WTC11 (cell line): ENCODE data around the gene ZNF609. TPM values are rescaled to one million over a fixed set of nuclear protein-coding genes. Genes with fewer than 3 reads are reported as not detected.

Experiments used
- ATAC-seq: fragments of 200-7000 bp; cut with Tn5 transposase; 2 replicates; pipeline ENCODE4 v1.10.0; 2021; ENCODE audit warnings: mild to moderate bottlenecking, moderate library complexity
- CTCF ChIA-PET: fragments of 300-600 bp; sonication (Branson Sonifier 250); formaldehyde crosslinking; loops from one replicate; lab custom pipeline; 2021; ENCODE audit warnings: antibody characterized with exemption; lab: Charles Lee
- POLR2A ChIA-PET: fragments of 350-600 bp; sonication (Branson Sonifier 250); formaldehyde crosslinking; loops from one replicate; lab custom pipeline; 2021; ENCODE audit warnings: antibody characterized with exemption; lab: Charles Lee
- DNase-seq: peaks from one replicate; pipeline ENCODE4 v3.0.0; 2021; ENCODE audit warnings: low spot score
- H3K27ac Mint-ChIP-seq: 2 replicates; pipeline ENCODE4 v1.8.0; 2021; ENCODE audit warnings: mixed read lengths
- H3K27me3 Mint-ChIP-seq: 2 replicates; pipeline ENCODE4 v1.8.0; 2021; ENCODE audit warnings: low read depth, mild to moderate bottlenecking, moderate library complexity, mixed read lengths
- H3K36me3 Mint-ChIP-seq: 2 replicates; pipeline ENCODE4 v1.8.0; 2021; ENCODE audit warnings: mixed read lengths
- H3K4me1 Mint-ChIP-seq: 2 replicates; pipeline ENCODE4 v1.8.0; 2022; ENCODE audit warnings: mixed read lengths
- H3K4me3 Mint-ChIP-seq: 2 replicates; pipeline ENCODE4 v1.8.0; 2021; ENCODE audit warnings: mild to moderate bottlenecking, moderate library complexity, mixed read lengths
- H3K9me3 Mint-ChIP-seq: 2 replicates; pipeline ENCODE4 v1.8.0; 2021; ENCODE audit warnings: mixed read lengths
- CREM ChIP-seq: sonication (generic); formaldehyde crosslinking; IDR thresholded peaks from 2 replicates; pipeline ENCODE4 v1.8.1; 2022; ENCODE audit warnings: mild to moderate bottlenecking, missing genetic modification reagents, moderate library complexity
- JUN ChIP-seq: sonication (generic); formaldehyde crosslinking; IDR thresholded peaks from 2 replicates; pipeline ENCODE4 v1.8.0; 2023; ENCODE audit warnings: mild to moderate bottlenecking, missing genetic modification reagents
- NFE2L1 ChIP-seq: sonication (generic); formaldehyde crosslinking; IDR thresholded peaks from 2 replicates; pipeline ENCODE4 v1.8.1; 2023; ENCODE audit warnings: missing genetic modification reagents
- SMAD4 ChIP-seq: sonication (generic); formaldehyde crosslinking; IDR thresholded peaks from 2 replicates; pipeline ENCODE4 v1.8.0; 2022; ENCODE audit warnings: mild to moderate bottlenecking, missing genetic modification reagents
- SOX15 ChIP-seq: fragments of 250-450 bp; sonication (Bioruptor Pico); IDR thresholded peaks from 2 replicates; pipeline ENCODE4 v1.9.0; 2021; ENCODE audit warnings: mild to moderate bottlenecking
- TEAD4 ChIP-seq: sonication (generic); formaldehyde crosslinking; IDR thresholded peaks from 2 replicates; pipeline ENCODE4 v1.8.0; 2022; ENCODE audit warnings: mild to moderate bottlenecking, missing genetic modification reagents
- ZBTB21 ChIP-seq: sonication (generic); formaldehyde crosslinking; IDR thresholded peaks from 2 replicates; pipeline ENCODE4 v1.8.1; 2023; ENCODE audit warnings: mild to moderate bottlenecking, missing genetic modification reagents, borderline replicate concordance
- ZNF396 ChIP-seq: fragments of 250-450 bp; sonication (Bioruptor Pico); IDR thresholded peaks from 2 replicates; pipeline ENCODE4 v1.8.0; 2021; ENCODE audit warnings: mild to moderate bottlenecking, moderate library complexity, borderline replicate concordance
- ZNF416 ChIP-seq: fragments of 250-450 bp; sonication (Bioruptor Pico); IDR thresholded peaks from 2 replicates; pipeline ENCODE4 v1.9.0; 2021; ENCODE audit warnings: mild to moderate bottlenecking, inconsistent platforms
- total RNA-seq: library from RNA; stranded (reverse); gene quantifications from 3 replicates; pipeline ENCODE4 v1.2.3, GENCODE V29; 2021
- TF ChIP-seq, protein P1 (sequence below): sonication (generic); formaldehyde crosslinking; conservative IDR thresholded peaks from 2 replicates; pipeline ENCODE4 v1.8.1; 2023; ENCODE audit warnings: mild to moderate bottlenecking, low read depth, missing genetic modification reagents, moderate library complexity
- TF ChIP-seq, protein P2 (sequence below): sonication (generic); formaldehyde crosslinking; IDR thresholded peaks from 2 replicates; pipeline ENCODE4 v1.8.1; 2022; ENCODE audit warnings: mild to moderate bottlenecking, moderate library complexity, missing genetic modification reagents
- TF ChIP-seq, protein P3 (sequence below): sonication (generic); formaldehyde crosslinking; IDR thresholded peaks from 2 replicates; pipeline ENCODE4 v1.8.1; 2023; ENCODE audit warnings: mild to moderate bottlenecking, moderate library complexity, missing genetic modification reagents
- TF ChIP-seq, protein P4 (sequence below): sonication (generic); formaldehyde crosslinking; IDR thresholded peaks from 2 replicates; pipeline ENCODE4 v1.8.0; 2022; ENCODE audit warnings: mild to moderate bottlenecking, missing genetic modification reagents
- TF ChIP-seq, protein P5 (sequence below): sonication (generic); formaldehyde crosslinking; IDR thresholded peaks from 2 replicates; pipeline ENCODE4 v1.8.0; 2022; ENCODE audit warnings: mild to moderate bottlenecking, missing genetic modification reagents
- TF ChIP-seq, protein P6 (sequence below): sonication (generic); formaldehyde crosslinking; IDR thresholded peaks from 2 replicates; pipeline ENCODE4 v1.8.1; 2023; ENCODE audit warnings: mild to moderate bottlenecking, missing genetic modification reagents, moderate library complexity
- TF ChIP-seq, protein P7 (sequence below): fragments of 250-450 bp; sonication (Bioruptor Pico); IDR thresholded peaks from 2 replicates; pipeline ENCODE4 v1.9.0; 2021; ENCODE audit warnings: moderate library complexity, mild to moderate bottlenecking, inconsistent platforms, borderline replicate concordance
- TF ChIP-seq, protein P8 (sequence below): sonication (generic); formaldehyde crosslinking; IDR thresholded peaks from 2 replicates; pipeline ENCODE4 v1.8.1; 2022; ENCODE audit warnings: low read depth, missing genetic modification reagents, borderline replicate concordance
- TF ChIP-seq, protein P9 (sequence below): fragments of 200-600 bp; IDR thresholded peaks from 2 replicates; pipeline ENCODE4 v1.8.0; 2022; ENCODE audit warnings: antibody characterized with exemption
- TF ChIP-seq, protein P10 (sequence below): sonication (generic); formaldehyde crosslinking; IDR thresholded peaks from 2 replicates; pipeline ENCODE4 v1.8.0; 2022; ENCODE audit warnings: missing genetic modification reagents

ZNF609 gene
- total RNA-seq, 1 experiment from 2014 or later = 47.4 TPM

DNA sequence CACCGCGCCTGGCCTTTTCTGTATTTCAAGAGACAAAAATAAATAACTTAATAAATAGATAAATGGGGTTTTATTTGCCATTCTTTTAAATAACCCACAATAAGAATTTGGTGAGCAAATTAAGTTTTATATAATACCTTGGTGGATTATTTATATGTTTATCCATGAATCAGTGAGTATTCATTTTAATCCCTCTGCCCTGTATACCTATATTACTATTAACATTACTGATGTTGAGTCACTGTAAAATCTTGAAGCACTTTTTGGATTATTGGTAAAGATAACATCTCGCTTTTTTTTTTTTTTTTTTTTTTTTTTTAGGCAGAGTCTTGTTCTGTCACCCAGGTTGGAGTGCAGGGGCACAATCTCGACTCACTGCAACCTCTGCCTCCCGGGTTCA lies 154.1 kb downstream of the ZNF609 start (continued):
- TF ChIP-seq CREM (CRISPR knock-in tag) (no peak), ZNF416 (CRISPR knock-in tag) (no peak)
- TF ChIP-seq, protein P1, sequence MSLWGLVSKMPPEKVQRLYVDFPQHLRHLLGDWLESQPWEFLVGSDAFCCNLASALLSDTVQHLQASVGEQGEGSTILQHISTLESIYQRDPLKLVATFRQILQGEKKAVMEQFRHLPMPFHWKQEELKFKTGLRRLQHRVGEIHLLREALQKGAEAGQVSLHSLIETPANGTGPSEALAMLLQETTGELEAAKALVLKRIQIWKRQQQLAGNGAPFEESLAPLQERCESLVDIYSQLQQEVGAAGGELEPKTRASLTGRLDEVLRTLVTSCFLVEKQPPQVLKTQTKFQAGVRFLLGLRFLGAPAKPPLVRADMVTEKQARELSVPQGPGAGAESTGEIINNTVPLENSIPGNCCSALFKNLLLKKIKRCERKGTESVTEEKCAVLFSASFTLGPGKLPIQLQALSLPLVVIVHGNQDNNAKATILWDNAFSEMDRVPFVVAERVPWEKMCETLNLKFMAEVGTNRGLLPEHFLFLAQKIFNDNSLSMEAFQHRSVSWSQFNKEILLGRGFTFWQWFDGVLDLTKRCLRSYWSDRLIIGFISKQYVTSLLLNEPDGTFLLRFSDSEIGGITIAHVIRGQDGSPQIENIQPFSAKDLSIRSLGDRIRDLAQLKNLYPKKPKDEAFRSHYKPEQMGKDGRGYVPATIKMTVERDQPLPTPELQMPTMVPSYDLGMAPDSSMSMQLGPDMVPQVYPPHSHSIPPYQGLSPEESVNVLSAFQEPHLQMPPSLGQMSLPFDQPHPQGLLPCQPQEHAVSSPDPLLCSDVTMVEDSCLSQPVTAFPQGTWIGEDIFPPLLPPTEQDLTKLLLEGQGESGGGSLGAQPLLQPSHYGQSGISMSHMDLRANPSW (CRISPR knock-in tag) = no peak
- TF ChIP-seq, protein P2, sequence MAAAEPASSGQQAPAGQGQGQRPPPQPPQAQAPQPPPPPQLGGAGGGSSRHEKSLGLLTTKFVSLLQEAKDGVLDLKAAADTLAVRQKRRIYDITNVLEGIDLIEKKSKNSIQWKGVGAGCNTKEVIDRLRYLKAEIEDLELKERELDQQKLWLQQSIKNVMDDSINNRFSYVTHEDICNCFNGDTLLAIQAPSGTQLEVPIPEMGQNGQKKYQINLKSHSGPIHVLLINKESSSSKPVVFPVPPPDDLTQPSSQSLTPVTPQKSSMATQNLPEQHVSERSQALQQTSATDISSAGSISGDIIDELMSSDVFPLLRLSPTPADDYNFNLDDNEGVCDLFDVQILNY = no peak
- TF ChIP-seq, protein P3, sequence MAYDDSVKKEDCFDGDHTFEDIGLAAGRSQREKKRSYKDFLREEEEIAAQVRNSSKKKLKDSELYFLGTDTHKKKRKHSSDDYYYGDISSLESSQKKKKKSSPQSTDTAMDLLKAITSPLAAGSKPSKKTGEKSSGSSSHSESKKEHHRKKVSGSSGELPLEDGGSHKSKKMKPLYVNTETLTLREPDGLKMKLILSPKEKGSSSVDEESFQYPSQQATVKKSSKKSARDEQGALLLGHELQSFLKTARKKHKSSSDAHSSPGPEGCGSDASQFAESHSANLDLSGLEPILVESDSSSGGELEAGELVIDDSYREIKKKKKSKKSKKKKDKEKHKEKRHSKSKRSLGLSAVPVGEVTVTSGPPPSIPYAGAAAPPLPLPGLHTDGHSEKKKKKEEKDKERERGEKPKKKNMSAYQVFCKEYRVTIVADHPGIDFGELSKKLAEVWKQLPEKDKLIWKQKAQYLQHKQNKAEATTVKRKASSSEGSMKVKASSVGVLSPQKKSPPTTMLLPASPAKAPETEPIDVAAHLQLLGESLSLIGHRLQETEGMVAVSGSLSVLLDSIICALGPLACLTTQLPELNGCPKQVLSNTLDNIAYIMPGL = no peak
- TF ChIP-seq, protein P4, sequence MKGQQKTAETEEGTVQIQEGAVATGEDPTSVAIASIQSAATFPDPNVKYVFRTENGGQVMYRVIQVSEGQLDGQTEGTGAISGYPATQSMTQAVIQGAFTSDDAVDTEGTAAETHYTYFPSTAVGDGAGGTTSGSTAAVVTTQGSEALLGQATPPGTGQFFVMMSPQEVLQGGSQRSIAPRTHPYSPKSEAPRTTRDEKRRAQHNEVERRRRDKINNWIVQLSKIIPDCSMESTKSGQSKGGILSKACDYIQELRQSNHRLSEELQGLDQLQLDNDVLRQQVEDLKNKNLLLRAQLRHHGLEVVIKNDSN (CRISPR knock-in tag) = no peak
- TF ChIP-seq, protein P5, sequence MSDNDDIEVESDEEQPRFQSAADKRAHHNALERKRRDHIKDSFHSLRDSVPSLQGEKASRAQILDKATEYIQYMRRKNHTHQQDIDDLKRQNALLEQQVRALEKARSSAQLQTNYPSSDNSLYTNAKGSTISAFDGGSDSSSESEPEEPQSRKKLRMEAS = no peak

DNA sequence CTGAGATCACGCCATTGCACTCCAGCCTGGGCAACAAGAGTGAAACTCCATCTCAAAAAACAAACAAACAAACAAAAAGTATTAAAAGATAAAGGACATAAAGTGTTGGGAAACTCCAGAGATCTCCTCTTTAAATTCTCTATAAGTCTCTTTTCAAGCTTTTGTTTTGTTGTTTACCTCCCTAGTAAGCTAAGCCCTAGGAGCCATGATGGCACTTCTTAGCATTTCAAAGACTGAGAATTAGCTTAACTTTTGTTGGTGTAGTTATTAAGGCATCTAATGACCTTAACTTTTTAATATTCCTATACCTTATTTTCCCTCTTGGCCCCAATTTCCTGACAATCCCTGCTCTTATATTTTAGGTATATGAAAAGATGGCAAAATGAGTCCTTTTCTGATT lies 157.3 kb downstream of the ZNF609 start:
- Mint-ChIP-seq H3K36me3 (peaks cover under 1% of the 10 kb centered on the region; the same call in 1 of the 2 replicates), H3K4me1 (peaks cover 34% of the 10 kb centered on the region), H3K27ac (no peak overlapping the region), H3K4me3 (no peak overlapping the region), H3K9me3 (no peaks in the 10 kb centered on the region), H3K27me3 (peaks cover 14% of the 10 kb centered on the region)
- DNase-seq (no peak), ATAC-seq (peak; percentile 45; the same call in 1 of the 2 replicates)
- ChIA-PET POLR2A (no interaction called here), CTCF (interaction anchor here (0.9 kb wide), 2 partner anchors 16 to 34 kb away, joined by 3 to 4 read pairs; no protein-coding TSS in a partner anchor)
- TF ChIP-seq, protein P6, sequence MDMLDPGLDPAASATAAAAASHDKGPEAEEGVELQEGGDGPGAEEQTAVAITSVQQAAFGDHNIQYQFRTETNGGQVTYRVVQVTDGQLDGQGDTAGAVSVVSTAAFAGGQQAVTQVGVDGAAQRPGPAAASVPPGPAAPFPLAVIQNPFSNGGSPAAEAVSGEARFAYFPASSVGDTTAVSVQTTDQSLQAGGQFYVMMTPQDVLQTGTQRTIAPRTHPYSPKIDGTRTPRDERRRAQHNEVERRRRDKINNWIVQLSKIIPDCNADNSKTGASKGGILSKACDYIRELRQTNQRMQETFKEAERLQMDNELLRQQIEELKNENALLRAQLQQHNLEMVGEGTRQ (CRISPR knock-in tag) = no peak
- TF ChIP-seq NFE2L1 (CRISPR knock-in tag) (no peak), JUN (CRISPR knock-in tag) (no peak), ZBTB21 (CRISPR knock-in tag) (no peak), SOX15 (CRISPR knock-in tag) (no peak), TEAD4 (CRISPR knock-in tag) (no peak), SMAD4 (CRISPR knock-in tag) (no peak), ZNF396 (CRISPR knock-in tag) (no peak)
- TF ChIP-seq, protein P7, sequence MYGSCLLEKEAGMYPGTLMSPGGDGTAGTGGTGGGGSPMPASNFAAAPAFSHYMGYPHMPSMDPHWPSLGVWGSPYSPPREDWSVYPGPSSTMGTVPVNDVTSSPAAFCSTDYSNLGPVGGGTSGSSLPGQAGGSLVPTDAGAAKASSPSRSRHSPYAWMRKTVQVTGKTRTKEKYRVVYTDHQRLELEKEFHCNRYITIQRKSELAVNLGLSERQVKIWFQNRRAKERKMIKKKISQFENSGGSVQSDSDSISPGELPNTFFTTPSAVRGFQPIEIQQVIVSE (CRISPR knock-in tag) = no peak
- TF ChIP-seq, protein P3 = no peak
- TF ChIP-seq, protein P8, sequence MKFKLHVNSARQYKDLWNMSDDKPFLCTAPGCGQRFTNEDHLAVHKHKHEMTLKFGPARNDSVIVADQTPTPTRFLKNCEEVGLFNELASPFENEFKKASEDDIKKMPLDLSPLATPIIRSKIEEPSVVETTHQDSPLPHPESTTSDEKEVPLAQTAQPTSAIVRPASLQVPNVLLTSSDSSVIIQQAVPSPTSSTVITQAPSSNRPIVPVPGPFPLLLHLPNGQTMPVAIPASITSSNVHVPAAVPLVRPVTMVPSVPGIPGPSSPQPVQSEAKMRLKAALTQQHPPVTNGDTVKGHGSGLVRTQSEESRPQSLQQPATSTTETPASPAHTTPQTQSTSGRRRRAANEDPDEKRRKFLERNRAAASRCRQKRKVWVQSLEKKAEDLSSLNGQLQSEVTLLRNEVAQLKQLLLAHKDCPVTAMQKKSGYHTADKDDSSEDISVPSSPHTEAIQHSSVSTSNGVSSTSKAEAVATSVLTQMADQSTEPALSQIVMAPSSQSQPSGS (CRISPR knock-in tag) = no peak
- TF ChIP-seq, protein P9, sequence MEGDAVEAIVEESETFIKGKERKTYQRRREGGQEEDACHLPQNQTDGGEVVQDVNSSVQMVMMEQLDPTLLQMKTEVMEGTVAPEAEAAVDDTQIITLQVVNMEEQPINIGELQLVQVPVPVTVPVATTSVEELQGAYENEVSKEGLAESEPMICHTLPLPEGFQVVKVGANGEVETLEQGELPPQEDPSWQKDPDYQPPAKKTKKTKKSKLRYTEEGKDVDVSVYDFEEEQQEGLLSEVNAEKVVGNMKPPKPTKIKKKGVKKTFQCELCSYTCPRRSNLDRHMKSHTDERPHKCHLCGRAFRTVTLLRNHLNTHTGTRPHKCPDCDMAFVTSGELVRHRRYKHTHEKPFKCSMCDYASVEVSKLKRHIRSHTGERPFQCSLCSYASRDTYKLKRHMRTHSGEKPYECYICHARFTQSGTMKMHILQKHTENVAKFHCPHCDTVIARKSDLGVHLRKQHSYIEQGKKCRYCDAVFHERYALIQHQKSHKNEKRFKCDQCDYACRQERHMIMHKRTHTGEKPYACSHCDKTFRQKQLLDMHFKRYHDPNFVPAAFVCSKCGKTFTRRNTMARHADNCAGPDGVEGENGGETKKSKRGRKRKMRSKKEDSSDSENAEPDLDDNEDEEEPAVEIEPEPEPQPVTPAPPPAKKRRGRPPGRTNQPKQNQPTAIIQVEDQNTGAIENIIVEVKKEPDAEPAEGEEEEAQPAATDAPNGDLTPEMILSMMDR = no peak
- TF ChIP-seq, protein P10, sequence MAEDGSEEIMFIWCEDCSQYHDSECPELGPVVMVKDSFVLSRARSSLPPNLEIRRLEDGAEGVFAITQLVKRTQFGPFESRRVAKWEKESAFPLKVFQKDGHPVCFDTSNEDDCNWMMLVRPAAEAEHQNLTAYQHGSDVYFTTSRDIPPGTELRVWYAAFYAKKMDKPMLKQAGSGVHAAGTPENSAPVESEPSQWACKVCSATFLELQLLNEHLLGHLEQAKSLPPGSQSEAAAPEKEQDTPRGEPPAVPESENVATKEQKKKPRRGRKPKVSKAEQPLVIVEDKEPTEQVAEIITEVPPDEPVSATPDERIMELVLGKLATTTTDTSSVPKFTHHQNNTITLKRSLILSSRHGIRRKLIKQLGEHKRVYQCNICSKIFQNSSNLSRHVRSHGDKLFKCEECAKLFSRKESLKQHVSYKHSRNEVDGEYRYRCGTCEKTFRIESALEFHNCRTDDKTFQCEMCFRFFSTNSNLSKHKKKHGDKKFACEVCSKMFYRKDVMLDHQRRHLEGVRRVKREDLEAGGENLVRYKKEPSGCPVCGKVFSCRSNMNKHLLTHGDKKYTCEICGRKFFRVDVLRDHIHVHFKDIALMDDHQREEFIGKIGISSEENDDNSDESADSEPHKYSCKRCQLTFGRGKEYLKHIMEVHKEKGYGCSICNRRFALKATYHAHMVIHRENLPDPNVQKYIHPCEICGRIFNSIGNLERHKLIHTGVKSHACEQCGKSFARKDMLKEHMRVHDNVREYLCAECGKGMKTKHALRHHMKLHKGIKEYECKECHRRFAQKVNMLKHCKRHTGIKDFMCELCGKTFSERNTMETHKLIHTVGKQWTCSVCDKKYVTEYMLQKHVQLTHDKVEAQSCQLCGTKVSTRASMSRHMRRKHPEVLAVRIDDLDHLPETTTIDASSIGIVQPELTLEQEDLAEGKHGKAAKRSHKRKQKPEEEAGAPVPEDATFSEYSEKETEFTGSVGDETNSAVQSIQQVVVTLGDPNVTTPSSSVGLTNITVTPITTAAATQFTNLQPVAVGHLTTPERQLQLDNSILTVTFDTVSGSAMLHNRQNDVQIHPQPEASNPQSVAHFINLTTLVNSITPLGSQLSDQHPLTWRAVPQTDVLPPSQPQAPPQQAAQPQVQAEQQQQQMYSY (CRISPR knock-in tag) = no peak
